NCI-H524 treated with DMSO at 0.1 percent for 48 hours (cell line): ENCODE results near the gene SLC9C2.
"Not testable (repeated sequence)": the region's sequence is repeated elsewhere in the genome, so short reads cannot be mapped to it uniquely, and the experiment has no call there.

Experiments
- DNase-seq: peaks from one replicate; lab custom pipeline; 2025; lab: John Stamatoyannopoulos, UW

SLC9C2 gene

DNA sequence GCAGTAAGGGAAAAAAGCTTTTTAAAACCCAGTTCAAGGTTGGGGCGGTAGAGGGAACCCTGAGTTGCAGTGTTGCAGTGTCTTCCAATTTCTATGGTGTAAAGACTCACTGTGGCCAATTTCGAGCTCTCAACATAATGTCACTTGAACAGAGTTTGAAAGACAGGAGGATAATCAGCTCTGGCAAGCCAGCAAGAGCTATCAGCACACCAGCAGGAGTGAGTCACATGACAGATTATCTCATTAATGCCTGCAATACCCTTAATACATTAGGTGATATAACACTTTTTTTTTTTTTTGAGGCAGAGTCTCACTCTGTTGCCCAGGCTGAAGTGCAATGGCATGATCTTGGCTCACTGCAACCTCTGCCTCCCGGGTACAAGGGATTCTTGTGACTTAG lies 22.8 kb downstream of the SLC9C2 start:
- DNase-seq, result no peak

DNA sequence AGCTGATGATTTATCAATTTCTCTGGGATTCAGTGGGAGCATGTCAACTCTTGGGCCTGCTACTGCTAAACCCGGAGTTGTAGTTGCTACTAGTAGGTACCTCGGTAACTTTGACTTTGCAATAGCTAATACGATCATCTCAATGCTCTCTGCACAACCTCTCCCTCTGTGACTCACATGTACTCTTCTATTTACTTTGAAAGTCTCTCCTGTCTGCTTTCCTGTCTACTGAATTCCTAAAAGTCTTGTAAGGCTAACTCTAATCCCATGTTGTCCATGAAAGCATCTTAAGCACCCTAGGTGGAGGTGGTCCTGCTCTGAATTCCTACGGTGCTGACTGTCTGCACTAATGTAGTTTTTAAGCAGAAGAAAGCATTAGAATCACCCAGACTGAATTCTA lies 29.3 kb downstream of the SLC9C2 start:
- DNase-seq, result no peak

DNA sequence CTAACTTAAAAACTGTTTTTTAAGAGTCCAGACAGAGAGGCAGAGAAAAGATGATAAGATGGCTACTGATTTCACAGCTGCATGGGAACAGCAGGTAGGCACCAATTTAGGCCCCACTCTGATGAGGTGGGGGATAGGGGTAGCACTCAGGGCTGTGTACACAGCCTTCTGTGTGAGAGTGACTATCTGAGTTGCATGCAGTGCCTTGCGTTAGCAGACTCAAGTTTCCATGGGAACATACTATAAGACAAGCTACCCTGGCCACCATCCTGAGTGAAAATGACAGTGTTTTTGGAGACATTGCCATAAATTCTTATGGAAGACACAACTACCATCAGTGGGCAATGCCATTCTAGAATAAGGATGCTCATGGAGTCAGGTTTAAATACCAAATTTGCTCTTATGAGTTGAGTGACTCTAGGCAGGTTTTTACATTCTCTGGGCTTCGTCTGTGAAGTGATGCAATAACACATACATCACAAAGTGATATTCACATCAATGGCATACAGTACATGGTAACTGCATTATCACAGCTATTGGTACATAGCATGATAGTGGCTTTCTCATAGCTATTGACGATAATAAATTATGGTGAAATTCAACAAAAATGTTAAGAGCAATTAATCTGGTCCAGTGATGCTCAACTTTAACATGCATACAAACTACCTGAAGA lies 30.5 kb downstream of the SLC9C2 start:
- DNase-seq, result no peak

DNA sequence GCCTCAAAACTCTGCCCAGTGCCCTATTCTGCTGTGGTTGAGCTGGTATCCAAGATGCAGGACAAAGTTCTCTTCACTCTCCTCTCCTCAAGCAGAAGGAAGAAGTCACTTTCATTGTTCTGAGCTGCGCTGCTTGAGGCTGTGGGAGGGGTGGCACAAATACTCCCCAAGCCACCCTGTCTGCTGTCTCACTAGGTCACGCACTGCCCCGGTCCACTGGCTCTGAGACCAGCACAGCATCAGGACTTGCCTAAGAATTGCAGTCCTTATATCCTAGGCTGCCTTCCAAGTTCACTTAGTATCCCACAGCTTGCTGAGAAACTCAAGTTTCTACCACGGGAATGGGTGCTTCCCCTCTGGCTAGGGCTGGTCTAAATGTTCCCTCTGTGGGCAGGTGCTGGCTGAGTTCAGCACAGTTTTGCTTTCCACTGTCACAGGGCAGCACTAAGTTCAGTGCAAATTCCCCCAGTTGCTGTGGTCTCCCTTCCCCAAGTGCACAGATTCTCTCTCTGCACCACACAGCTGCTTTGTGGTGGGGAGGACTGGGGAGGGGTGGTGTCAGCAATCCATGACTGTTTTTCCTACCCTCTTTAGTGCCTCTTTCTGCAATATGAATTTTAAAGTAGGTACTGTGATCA lies 32.4 kb downstream of the SLC9C2 start:
- DNase-seq, result no peak

DNA sequence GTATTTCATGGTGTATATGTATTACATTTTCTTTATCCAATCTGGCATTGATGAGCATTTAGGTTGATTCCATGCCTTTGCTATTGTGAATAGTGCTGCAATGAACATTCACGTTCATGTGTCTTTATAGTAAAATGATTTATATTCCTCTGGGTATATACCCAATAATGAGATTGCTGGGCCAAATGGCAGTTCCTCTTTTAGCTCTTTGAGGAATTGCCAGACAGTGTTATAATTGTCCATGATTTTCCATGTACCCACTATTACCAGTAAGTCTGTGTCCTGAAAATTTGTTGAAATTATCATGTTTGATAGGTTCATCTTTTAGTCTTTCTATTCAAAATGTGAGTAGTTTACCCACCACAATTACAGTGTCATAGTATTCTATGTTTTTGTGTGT lies 34.4 kb downstream of the SLC9C2 start:
- no peak for DNase-seq

DNA sequence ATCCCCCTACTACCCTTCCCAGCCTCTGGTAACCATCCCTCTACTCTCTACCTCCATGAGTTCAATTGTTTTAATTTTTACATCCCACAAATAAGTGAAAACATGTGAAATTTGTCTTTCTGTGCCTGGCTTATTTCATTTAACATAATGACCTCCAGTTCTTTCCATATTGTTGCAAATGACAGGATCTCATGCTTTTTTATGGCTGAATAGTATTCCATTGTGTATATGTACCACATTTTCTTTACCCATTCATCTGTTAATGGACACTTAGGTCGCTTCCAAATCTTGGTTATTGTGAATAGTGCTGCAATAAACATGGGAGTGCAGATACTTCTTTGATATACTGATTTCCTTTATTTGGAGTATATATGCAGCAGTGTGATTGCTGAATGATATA lies 39.0 kb downstream of the SLC9C2 start:
- DNase-seq, result not testable (repeated sequence)

DNA sequence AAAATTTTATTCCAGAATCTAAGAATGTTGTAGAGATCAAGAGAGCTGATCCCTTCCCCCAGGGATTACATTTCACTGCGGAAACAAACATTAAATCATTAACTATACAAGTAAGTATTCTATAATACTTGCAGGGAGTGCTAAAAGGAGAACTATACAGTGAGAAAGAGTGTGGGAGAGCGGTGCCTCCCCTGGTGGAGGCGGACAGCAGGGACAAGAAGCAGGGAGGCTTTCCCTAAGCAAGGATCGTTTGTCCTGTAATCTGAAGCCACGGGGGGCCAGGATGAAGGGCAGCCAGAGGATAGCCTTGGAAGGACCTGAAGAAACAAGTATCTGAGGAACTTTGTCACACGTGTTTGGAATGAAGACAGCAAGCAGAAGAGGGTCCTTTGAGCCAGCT lies 40.1 kb downstream of the SLC9C2 start:
- DNase-seq, result no peak

DNA sequence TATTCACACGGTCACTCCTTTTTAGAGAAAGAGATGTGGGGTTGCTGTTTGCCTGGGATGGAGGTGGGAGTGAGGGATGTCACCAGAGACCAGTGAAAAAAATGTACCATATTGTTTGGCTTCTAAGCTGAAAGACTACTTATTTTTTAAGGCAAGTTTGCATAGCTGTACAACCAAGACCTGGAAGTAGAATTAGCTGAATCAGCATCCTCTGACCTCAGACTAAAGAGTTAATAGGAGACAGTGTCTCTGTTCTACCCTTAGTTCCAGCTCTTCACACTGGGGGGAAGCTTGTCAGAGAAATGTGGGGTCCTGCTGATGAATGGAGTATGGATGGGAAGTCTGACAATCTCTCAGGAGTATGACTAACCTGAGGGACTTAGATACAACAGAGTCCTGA lies 41.6 kb downstream of the SLC9C2 start:
- no peak for DNase-seq

DNA sequence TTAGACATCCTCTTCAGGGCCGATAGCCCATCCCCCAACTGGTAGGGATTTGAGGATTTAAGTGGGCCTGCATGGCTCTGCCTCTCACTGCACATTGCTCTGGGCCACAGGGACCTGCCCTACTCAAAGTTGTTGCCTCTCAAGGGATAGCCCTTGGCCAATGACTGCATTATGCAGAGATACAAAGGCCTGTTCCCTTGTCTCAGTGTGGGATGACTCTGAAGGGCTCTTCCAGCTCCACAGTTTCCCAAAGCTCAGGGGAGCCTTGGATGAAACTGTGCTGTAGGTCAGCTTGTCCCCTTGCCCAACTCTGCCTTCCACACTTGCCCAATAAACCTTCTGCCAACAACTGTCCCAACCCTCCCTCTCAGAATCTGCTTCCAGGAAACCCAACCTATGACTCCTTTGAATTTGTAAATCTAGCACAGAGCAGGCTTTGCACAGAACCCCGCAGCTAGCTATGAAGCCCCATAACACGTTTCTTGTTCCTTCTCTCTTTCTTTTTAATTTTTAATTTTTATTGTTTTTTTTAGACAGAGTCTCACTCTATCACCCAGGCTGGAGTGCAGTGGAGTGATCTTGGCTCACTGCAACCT lies 42.5 kb downstream of the SLC9C2 start:
- no peak for DNase-seq

DNA sequence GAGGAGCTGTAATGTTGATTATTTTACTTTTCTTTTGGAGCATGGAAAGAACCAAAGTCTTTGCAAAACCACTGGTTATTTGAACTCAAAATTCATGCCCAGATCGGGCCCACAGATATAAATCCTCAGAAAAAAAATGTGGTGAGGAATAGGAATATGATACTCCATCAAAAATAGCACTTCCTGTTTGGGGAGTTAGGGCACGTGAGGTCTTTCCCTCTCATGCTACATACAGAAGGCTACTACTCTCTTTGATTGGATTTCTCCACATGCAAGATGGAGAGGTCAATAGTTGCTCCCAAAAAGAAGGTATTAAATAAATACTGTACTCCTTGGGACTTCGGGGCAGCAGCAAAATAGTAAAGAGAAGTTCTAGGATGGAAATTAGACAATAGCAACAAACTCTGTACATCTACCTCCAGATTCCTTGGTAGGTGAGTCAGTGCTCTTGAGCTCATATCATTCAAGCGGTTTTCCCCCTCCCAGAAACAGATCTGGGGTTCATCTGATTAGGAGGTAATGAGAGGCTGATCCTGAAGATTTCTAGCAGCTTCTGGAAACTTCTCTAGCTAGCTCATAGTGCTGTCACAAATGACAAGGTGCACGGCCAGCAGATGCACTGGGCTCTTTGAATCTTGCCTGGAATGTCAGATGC lies 47.1 kb downstream of the SLC9C2 start:
- DNase-seq, result no peak

DNA sequence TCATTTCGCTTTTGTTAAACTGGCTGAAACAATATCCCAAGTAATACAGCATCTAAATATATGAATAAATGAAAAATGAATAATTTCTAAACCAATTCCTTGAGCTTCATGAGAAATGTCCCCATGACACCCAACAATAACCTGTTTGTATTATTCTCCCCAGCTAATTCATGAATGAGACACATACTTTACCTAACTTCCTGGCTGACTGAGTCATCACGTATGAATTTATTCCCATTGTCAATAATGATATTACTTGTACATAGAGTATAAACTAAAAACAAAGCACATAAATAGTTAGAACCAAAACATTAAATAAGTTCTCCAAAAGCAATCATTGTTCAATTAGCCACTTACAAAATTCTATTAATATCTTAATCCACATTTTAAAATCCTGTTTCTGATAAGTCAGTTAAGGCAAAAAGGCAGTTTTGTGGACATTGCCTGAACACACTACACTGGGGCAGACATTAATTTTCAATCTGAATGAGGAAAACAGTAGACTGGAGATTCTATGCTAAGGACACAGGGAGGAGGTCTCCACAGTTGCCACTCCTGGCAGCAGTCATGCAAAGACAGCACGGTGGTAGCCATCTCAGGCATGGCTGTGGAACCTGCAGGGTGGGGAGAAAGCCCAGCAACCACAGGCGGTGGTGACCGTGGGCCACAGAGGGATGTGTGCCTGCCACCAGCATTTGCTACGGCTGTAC lies 48.2 kb downstream of the SLC9C2 start:
- DNase-seq, result no peak

DNA sequence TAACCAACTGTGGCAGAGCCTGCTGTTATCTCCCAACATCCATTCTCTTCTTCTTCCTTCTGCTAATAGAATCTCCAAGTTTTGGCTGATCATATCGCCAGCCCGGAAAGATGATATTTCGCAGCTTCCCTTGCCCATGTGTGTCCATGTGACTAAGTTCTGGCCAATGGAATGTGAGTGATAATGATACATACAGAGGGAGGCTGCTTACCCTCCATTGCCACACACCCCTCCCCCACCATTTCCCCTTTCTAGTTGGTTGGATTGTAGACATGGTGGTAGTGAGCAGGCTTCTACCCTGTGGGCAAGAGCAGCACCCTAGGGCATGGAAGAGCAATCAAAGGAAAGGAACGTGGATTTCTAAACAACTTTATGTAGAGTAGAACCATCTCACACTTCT lies 48.8 kb downstream of the SLC9C2 start:
- DNase-seq, result no peak

DNA sequence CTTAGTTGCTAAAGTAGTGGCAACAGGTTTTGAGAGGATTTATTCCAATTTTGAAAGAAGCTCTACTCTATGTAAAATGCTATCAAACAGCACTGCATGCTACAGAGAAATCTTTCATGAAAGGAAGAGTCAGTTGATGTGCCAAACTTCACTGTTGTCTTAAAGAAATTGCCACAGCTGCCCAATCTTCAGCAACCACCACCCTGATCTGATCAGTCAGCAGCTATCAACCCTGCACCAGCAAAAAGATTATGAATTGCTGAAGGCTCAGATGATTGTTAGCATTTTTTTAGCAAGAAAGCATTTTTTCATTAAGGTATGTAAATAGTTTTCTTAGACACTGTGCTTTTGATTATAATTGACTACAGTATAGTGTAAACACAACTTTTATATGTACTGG lies 49.6 kb downstream of the SLC9C2 start:
- DNase-seq, result no peak

DNA sequence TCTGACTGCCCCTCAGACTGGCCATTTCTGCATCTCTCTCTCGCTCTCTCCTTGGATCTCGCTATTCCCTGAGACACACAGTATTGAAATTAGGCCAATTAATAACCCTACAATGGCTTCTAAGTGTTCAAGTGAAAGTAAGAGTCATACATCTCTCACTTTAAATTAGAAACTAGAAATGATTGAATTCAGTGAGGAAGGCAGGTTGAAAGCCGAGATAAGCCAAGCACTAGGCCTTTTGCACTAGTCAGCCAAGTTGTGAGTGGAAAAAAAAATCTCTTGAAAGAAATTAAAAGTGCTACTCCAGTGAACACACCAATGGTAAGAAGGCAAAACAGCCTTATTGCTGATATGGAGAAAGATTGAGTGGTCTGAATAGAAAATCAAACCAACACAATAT lies 51.2 kb downstream of the SLC9C2 start:
- DNase-seq, result no peak

DNA sequence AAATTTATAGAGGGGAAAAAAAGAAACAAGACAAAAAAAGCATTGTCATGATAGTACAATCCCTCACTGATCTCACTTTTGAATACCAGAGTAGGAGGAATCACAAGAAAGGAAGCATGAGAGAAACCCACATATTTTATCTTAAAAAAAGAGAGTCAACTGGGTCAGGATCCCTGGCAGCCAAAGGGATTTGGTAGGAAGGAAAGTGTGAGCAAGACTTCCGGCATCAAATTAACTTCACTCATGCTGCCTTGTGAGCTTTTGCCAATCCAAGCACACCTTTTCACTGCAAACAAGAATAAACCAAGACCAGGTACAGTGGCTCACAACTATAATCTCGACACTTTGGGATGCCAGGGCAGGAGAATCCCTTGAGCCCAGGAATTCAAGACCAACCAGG lies 53.1 kb downstream of the SLC9C2 start:
- no peak for DNase-seq

DNA sequence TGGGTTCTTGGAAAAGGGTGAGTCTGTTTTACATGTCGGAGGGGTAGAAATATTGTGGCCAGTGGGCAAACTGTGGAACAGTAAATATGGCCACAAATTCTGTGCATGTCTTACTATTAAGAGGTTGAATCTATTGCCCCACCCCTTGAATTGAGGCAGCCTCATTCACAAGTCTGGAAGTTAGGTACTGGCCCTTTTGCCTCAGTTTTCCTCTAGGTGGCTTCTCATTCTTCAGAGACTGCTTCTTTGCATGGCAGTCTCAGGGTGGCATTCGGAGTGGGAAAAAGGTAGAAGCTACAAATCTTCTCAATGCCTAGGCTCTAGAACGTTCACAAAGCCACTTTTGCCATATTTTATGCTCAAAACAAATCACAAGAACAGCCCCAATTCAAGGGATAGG lies 57.2 kb downstream of the SLC9C2 start:
- no peak for DNase-seq

DNA sequence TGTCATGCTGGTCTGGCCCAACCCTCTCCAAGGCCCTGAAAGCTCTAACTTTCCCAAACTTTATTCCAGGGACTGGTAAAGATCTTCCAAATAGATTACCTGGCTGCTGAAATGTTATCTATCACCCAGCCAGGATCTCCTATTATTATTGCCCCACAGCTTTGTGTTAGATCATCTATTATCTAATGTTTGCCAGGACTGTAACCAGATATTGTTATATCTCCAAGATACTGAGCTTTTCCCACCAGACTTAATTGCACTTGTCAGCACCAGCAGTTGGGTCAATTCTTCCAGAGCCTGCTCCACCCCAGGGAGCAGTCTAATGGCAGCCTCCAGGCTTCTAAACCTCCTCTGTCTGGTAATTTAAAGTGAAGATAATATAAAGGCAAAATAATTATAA lies 66.6 kb downstream of the SLC9C2 start:
- DNase-seq, result no peak

DNA sequence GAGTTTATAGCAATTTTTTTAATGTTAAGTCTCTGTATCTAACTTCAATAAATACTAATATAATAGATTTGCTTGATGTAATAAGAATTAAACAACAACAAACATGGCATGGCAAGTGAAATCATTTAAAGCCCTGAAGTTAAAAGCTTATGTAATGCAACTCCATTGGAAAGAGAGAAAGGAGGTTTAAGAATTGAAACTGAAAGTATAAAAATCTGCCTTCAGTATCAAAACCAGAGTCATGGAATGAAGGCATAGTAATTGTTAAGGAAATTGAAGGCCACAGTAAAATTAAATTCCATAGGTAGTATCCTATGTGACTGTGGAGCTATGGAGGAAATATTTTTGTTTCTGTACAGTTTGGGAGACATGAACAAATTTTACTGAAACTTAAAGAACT lies 70.6 kb downstream of the SLC9C2 start:
- DNase-seq, result no peak

DNA sequence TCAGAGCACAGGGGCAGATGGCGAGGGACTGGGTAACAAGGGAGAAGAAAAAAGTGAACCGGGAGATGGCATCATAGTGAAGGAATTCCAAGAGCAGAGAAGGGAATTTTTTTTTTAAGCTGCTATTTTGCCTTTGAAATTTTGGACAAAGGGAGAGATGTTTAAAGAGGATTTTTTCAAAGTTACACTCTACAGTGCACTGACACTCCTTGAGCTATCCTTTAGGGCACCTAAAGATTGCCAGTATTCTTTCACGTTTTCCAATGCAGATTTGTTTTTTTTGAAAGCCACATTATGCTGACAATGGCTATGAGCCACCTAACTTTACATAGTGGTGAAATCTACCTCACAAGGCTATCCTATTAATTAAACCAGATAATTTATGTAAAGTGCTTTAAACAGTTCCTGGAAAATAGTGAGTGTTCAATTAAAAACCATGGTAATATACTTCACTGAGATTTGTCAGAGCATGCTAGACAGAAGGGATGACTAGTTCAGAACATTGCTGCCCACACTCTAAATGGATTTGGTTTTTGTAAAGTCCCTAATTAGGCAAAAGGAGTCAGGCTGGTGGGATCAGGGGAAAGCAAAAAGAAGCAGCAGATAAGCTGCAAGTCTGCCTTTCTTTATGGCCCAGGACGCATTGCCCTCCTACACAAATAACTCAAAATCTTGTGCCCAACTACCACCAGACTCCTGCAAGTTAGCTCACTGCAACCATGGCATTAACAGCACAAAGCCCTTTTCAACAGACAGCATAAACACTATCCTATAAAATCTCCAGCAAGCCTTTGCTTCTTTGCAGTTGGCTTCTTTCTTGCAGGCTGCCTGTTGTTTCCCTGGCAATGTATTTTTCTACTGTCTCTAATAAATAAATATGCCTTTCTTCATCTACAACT lies 71.8 kb downstream of the SLC9C2 start:
- no peak for DNase-seq

DNA sequence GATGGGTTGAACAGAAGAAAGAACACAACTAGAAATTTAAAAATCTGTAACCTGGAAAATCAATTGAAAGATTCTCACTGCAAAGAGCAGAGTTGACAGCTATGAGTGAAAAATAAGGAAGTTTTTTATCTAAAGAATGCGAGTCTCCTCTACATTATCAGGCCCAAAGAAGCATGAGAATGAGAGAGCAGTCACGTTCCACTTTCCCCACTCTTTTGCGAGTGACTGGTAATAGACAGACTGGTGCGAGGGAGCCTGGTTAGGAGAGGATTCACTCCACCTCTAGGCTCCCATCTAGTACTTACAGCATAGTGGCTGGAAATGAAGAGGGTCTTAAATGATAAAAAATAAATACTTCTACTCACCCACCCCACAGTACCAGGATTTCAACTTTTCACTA lies 73.8 kb downstream of the SLC9C2 start:
- DNase-seq, result no peak

DNA sequence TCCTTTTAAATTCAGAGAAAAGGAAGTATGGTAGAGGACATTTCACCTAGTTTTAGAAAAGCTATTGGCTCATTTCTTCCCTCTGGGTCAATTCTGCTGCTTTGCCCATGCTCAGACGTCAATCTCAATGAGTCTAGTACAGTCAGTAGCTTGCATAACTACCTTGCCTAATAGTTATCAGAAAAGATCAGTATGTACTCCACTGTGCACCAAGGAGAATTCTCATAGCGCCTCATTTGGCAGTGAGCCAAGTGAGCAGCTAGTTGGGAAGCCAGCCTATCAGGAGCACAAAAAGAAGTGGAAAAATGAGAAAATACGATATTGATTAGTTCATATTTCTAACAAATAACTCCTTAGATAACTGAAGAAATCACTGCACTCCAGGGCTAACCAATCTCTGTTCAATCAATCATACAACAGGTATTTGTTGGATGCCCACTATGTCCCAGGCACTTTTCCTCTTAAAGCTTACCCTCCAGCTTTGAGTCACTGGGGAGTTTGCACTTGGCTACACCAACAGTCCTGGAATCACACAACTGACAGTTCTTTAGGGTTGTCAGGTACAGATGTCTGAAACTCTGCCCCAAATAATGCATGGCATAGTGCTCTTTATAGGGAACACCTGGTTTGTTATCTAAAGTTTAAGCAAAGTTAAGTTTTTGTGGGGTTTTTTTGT lies 75.6 kb downstream of the SLC9C2 start:
- no peak for DNase-seq
